ENCODE measurements around the gene WLS.

WLS gene

GRCh38 chr1:68148631-68149030, 83.7 kb downstream of the WLS start:
- no peaks in the 10 kb centered on the region for H3K27me3 ChIP-seq (ENCODE audit: insufficient read depth, low read depth, severe bottlenecking)
- H3K27ac ChIP-seq: no peak overlapping the region
- no peaks in the 10 kb centered on the region for H3K9me3 ChIP-seq (ENCODE audit: severe bottlenecking)
- H3K36me3 ChIP-seq: peaks cover 16% of the 10 kb centered on the region
- no peak for DNase-seq
- no peak overlapping the region for H3K4me3 ChIP-seq (ENCODE audit: low read depth, low read length)
- no peak for TF ChIP-seq CTCF (IDR thresholded peaks at IDR 0.05; ENCODE audit: low read depth, low read length)

GRCh38 chr1:68147534-68148171, 84.7 kb downstream of the WLS start:
- Histone ChIP-seq H3K36me3 (peaks cover 12% of the 10 kb centered on the region), H3K27ac (no peak overlapping the region), H3K9me3 (ENCODE audit: severe bottlenecking) (no peaks in the 10 kb centered on the region), H3K27me3 (ENCODE audit: insufficient read depth, low read depth, severe bottlenecking) (no peaks in the 10 kb centered on the region), H3K4me3 (ENCODE audit: low read depth, low read length) (no peak overlapping the region)
- no peak for DNase-seq
- TF ChIP-seq CTCF (IDR thresholded peaks at IDR 0.05; ENCODE audit: low read depth, low read length): no peak

GRCh38 chr1:68145418-68146126, 86.8 kb downstream of the WLS start:
- no peak overlapping the region for H3K4me3 ChIP-seq (ENCODE audit: low read depth, low read length)
- no peaks in the 10 kb centered on the region for H3K9me3 ChIP-seq (ENCODE audit: severe bottlenecking)
- peaks cover 12% of the 10 kb centered on the region for H3K36me3 ChIP-seq
- H3K27me3 ChIP-seq (ENCODE audit: insufficient read depth, low read depth, severe bottlenecking): no peaks in the 10 kb centered on the region
- TF ChIP-seq CTCF (IDR thresholded peaks at IDR 0.05; ENCODE audit: low read depth, low read length): no peak
- H3K27ac ChIP-seq: no peak overlapping the region
- DNase-seq: no peak

GRCh38 chr1:68144856-68145255, 87.5 kb downstream of the WLS start:
- TF ChIP-seq CTCF (IDR thresholded peaks at IDR 0.05; ENCODE audit: low read depth, low read length): no peak
- Histone ChIP-seq H3K27me3 (ENCODE audit: insufficient read depth, low read depth, severe bottlenecking) (no peaks in the 10 kb centered on the region), H3K27ac (no peak overlapping the region), H3K36me3 (peaks cover 10% of the 10 kb centered on the region), H3K4me3 (ENCODE audit: low read depth, low read length) (no peak overlapping the region), H3K9me3 (ENCODE audit: severe bottlenecking) (no peaks in the 10 kb centered on the region)
- DNase-seq: no peak

- H3K36me3 ChIP-seq: peaks cover 6% of the 10 kb centered on the region
- H3K4me3 ChIP-seq (ENCODE audit: low read depth, low read length): no peak overlapping the region
- no peaks in the 10 kb centered on the region for H3K27me3 ChIP-seq (ENCODE audit: insufficient read depth, low read depth, severe bottlenecking)
- DNase-seq: no peak
- no peak overlapping the region for H3K27ac ChIP-seq
- no peak for TF ChIP-seq CTCF (IDR thresholded peaks at IDR 0.05; ENCODE audit: low read depth, low read length)
- no peaks in the 10 kb centered on the region for H3K9me3 ChIP-seq (ENCODE audit: severe bottlenecking)
Measured at GRCh38 chr1:68143633-68144032, 88.7 kb downstream of the WLS start.

All from WERI-Rb-1 (cell line).